GM08714 (cell line): Measurements from ENCODE around the gene FNDC3B.

ENCODE experiments used
- H3K4me3 ChIP-seq: fragments of 200-500 bp; sonication (Bioruptor generic); 2 replicates; pipeline ENCODE4 v1.5.1; 2014; ENCODE audit warnings: mild to moderate bottlenecking, low read length, inconsistent platforms
- ZNF274 ChIP-seq: IDR thresholded peaks from 2 replicates; pipeline ENCODE4 v1.6.1; 2012; ENCODE audit warnings: mild to moderate bottlenecking, low read depth, low read length

Gene FNDC3B

DNA sequence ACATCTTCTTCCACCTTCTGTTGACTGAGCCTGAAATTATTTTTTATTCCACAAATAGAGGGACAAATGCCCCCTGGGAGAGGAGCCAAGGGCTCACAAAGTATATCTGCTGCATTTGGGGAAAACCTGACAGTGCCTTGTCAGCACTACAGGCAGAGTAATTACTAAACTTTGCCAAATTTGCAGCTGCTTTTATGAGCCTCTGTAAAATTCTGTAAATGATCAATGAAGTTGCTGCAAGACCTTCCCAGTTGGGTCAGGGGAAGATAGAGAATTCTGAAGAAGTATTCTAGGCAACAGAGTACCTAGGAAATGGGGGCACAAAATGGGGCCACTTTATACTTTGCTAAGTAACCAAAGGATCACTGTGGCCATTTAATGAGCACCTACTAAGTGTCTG lies 398.3 kb downstream of the FNDC3B start:
- no peak for TF ChIP-seq ZNF274
- H3K4me3 ChIP-seq, result no peak overlapping the region

DNA sequence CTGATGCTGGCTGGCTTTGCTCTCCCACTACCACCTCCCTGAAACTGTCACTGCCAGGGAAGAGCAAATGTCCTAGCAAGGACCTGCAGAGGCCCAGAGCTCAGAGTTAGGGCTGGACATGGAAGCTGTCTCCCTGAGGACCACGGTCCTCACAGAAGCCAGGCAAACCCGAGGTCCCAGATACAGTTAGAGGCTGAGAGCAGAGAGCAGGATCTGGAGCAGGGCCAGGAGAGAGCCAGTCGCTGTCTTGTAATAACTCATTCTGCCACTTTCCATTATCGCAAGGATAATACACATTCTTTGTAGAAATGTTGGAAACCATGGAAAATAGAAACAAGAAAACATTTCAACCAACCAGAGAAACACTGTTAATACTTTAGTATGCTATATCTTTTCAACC lies 398.8 kb downstream of the FNDC3B start:
- TF ChIP-seq ZNF274, result no peak
- no peak overlapping the region for H3K4me3 ChIP-seq

DNA sequence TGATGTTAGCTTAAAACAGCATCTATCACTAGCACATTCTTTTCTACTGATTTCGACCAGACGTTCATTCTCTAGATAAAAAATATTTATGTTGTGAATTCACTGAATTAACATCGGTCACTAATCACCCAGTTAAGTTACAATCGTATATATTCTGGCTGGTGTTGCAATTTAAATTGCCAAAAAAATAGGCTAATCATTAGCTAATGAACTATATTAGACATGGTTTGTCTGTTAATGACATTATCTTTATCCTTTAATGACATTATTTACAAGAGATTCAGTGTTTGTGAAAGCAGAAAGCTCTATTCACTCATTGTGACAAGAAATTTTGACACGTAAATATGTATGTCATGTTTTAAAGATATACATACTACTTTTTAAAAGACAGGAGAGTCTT lies 402.2 kb downstream of the FNDC3B start:
- no peak overlapping the region for H3K4me3 ChIP-seq
- no peak for TF ChIP-seq ZNF274

GRCh38 chr3:172442606-172443005 lies 403.2 kb downstream of the FNDC3B start:
- TF ChIP-seq ZNF274, result no peak

GRCh38 chr3:172444821-172445220 lies 405.4 kb downstream of the FNDC3B start:
- TF ChIP-seq ZNF274, result no peak
- no peak overlapping the region for H3K4me3 ChIP-seq

More at GRCh38 chr3:172442606-172443005, 403.2 kb downstream of the FNDC3B start:
- no peak overlapping the region for H3K4me3 ChIP-seq

DNA sequence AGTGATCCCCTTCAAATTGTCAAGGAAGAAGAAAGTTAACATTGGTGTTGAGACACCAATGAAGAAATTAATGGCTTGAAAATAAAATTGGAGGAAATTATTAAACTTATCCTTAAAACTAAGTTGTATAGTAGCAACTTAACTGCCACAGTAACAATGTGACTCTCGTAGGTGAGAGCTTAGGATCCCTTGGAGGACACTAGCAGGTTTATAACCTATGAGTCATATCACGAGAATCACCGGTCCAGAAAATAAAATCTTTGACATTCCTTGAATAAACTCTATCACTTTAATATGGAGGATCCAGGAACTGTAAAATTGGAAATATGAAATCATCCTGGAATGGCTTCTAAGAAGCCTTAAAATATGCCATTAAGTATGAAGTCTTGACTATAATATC lies 406.8 kb downstream of the FNDC3B start:
- H3K4me3 ChIP-seq, result no peak overlapping the region
- no peak for TF ChIP-seq ZNF274

DNA sequence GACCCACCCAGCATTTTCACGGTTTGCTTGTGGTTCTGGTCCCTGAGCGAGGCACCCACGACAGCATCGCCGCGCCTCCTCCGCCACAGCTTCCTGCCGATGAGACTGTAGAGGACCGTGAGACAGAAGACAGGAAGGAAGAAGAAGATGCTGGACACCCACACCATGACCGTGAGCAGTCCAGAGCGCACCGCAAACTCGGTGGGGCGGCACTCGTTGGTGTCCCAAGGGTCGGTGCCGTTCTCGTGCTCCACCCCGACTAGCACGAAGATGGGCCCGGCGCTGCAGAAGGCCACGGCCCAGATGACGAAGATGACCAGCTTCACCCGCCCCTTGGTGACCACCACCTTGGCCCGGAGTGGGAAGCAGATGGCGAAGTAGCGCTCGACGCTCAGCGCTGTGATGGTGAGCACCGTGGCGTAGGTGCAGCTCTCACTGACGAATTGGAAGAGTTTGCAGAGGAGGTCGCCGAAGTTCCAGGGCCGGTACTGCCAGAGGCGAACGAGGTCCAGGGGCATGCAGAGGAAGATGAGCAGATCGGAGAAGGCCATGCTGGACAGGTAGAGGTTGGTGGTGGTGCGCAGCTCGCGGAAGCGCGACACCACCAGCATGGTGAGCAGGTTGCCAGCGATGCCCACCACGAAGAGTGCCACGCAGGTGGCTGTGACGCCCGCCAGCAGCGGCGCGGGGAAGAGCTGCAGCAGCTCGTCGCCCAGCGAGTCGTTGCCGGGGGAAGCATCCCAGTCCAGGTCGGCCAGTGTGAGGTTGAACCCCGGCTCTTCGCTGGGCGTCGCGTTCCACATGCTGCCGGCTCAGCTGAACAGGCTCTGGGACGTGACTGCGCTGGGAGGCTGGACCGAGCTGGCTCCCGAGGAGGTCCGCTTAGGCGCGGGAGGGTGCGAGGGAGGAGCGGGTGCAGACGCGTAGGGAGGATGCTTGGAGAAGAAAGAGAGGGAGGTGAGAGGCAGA lies 408.5 kb downstream of the FNDC3B start, which contains the start of gene GHSR:
Gene GHSR, minus strand, starts transcription at position 846 of the 969 bp plus-strand sequence. Its CDS starts 43 bp downstream, at position 803.
- no peak within 1 kb of the TSS; the same call in 1 of the 2 replicates for H3K4me3 ChIP-seq
- TF ChIP-seq ZNF274, result no peak

DNA sequence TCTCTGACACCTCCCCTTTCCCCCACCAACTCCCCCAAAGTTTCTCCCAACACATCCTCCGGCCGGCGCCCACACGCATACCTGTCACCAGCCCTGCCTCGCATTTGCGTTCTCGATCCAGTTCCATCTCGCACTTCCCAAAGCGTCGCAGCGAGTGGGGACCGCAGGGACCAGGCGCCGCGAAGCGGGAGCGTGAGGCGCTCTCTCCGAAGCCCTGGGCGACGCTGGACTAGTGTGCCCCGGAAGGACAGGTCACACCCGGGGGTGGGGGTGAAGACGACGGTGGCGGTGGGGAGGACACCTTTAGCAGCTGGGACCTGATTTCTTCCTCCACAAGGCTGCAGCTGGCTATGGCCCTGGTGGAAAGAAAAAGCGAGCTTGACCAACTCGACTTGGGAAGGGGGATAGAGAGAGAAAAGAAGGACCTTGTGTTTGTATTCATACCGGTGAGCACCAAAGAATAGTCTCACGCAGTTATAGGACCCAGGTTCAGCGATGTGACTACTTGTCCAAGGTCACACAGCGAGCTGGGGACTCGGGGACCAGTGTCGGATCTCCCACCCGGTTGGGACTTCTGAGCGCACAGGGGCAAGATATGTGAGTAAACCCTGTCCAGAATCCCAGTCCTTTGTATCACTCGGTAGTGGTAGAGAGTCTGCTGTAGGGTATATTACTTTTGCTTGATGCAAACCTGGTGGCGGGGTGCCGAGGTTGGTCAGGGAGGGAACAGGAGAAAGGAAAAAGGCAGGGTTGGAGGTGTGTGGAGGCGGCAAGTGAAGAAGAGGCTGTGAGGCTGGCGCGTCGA lies 409.5 kb downstream of the FNDC3B start:
- H3K4me3 ChIP-seq, result no peak overlapping the region; the same call in 1 of the 2 replicates

GRCh38 chr3:172449466-172450149 lies 410.2 kb downstream of the FNDC3B start:
- no peak for TF ChIP-seq ZNF274
- H3K4me3 ChIP-seq, result no peak overlapping the region; the same call in 1 of the 2 replicates

More for the DNA sequence above, 409.5 kb downstream of the FNDC3B start:
- no peak for TF ChIP-seq ZNF274
